H1 (cell line): Measurements from ENCODE around the gene ROR1. TPM values are rescaled to one million over a fixed set of nuclear protein-coding genes. Genes with fewer than 3 reads are reported as not detected.

ENCODE experiments used
- CTCF ChIA-PET: fragments of 300-600 bp; sonication (Branson Sonifier 250); formaldehyde crosslinking; loops from one replicate; lab custom pipeline; 2021; ENCODE audit not compliant: partially characterized antibody; lab: Charles Lee
- POLR2A ChIA-PET: fragments of 300-600 bp; sonication (Branson Sonifier 250); formaldehyde crosslinking; loops from one replicate; lab custom pipeline; 2021; ENCODE audit warnings: inconsistent platforms; ENCODE audit not compliant: partially characterized antibody; lab: Charles Lee
- DNase-seq, 2 experiments: peaks; one replicate each; pipeline versions ENCODE4 v3.0.0 to v3.0.0-alpha.2; 2010 to 2022; ENCODE audit warnings: low spot score in 2 of 2, low read depth in 1 of 2, mixed read lengths in 1 of 2
- FAIRE-seq: peaks from 2 replicates; lab custom pipeline; 2011; peaks lifted over from hg19 to GRCh38; lab: Jason Lieb, UNC
- H2AFZ ChIP-seq: 2 replicates; pipeline ENCODE4 v1.8.1; 2012; ENCODE audit warnings: low read length, inconsistent platforms
- H2AK5ac ChIP-seq: 2 replicates; pipeline ENCODE4 v1.6.1; 2013; ENCODE audit warnings: low read depth, low read length
- H2BK120ac ChIP-seq: replicated peaks from 2 replicates; pipeline ENCODE3; 2013; ENCODE audit warnings: low read depth, low read length, inconsistent platforms
- H2BK12ac ChIP-seq: 2 replicates; pipeline ENCODE4 v1.6.1; 2013; ENCODE audit warnings: low read depth, low read length
- H2BK15ac ChIP-seq: 2 replicates; pipeline ENCODE4 v1.6.1; 2013; ENCODE audit warnings: low read length
- H2BK20ac ChIP-seq: 2 replicates; pipeline ENCODE4 v1.6.1; 2013; ENCODE audit warnings: low read length
- H2BK5ac ChIP-seq: 2 replicates; pipeline ENCODE4 v1.6.1; 2013; ENCODE audit warnings: low read depth, low read length
- H3K14ac ChIP-seq: 2 replicates; pipeline ENCODE4 v1.6.1; 2013; ENCODE audit warnings: inconsistent platforms; ENCODE audit not compliant: insufficient read length
- H3K18ac ChIP-seq: 2 replicates; pipeline ENCODE4 v1.6.1; 2013; ENCODE audit warnings: low read length; ENCODE audit errors: extremely low read depth
- H3K23ac ChIP-seq: 2 replicates; pipeline ENCODE4 v1.6.1; 2013; ENCODE audit warnings: inconsistent platforms; ENCODE audit not compliant: insufficient read length
- H3K23me2 ChIP-seq: 2 replicates; pipeline ENCODE4 v1.6.1; 2013; ENCODE audit warnings: low read depth, low read length
- H3K27ac ChIP-seq: 2 replicates; pipeline ENCODE4 v1.6.1; 2011; ENCODE audit warnings: low read depth, low read length, inconsistent platforms
- H3K27me3 ChIP-seq, 4 experiments: replicated peaks in 1 of 4; 1 replicate in 1 of 4; 2 replicates in 3 of 4; pipeline versions ENCODE4 v1.6.1 to v1.8.1; 2011 to 2013; ENCODE audit warnings: low read length in 3 of 4, mild to moderate bottlenecking in 3 of 4, inconsistent platforms in 2 of 4, mixed read lengths in 2 of 4, moderate library complexity in 1 of 4; ENCODE audit not compliant: control insufficient read depth in 3 of 4, insufficient read depth in 3 of 4; ENCODE audit errors: extremely low read depth in 1 of 4
- H3K36me3 ChIP-seq, 4 experiments: 2 replicates each; pipeline versions ENCODE4 v1.6.1 to v1.8.1; 2011 to 2013; ENCODE audit warnings: mild to moderate bottlenecking in 4 of 4, low read length in 3 of 4, moderate library complexity in 2 of 4, control low read depth in 1 of 4, inconsistent platforms in 1 of 4; ENCODE audit not compliant: insufficient read depth in 4 of 4, control insufficient read depth in 2 of 4
- H3K4ac ChIP-seq: replicated peaks from 2 replicates; pipeline ENCODE3; 2013; ENCODE audit warnings: low read length, low read depth, mixed read lengths, inconsistent platforms; ENCODE audit not compliant: insufficient read length
- H3K4me1 ChIP-seq, 4 experiments: replicated peaks in 1 of 4; 1 replicate in 1 of 4; 2 replicates in 3 of 4; pipeline versions ENCODE4 v1.6.1 to v1.8.1; 2011 to 2013; ENCODE audit warnings: low read length in 3 of 4, inconsistent platforms in 2 of 4, mixed read lengths in 1 of 4; ENCODE audit not compliant: insufficient read depth in 4 of 4, control insufficient read depth in 3 of 4
- H3K4me2 ChIP-seq, 2 experiments: 2 replicates each; pipeline versions ENCODE4 v1.6.1 to v1.8.1; 2011 to 2013; ENCODE audit warnings: low read depth in 2 of 2, low read length in 2 of 2, control low read depth in 1 of 2, inconsistent platforms in 1 of 2, mild to moderate bottlenecking in 1 of 2; ENCODE audit not compliant: insufficient read depth in 1 of 2
- H3K4me3 ChIP-seq, 4 experiments: fragments of 200-600, 300-600 bp in 1 of 4; sonication (generic), shearing (Covaris generic), sonication (Bioruptor Twin) in 1 of 4; 2 replicates each; pipeline versions ENCODE4 v1.5.1 to v1.8.1; 2011 to 2016; ENCODE audit warnings: low read length in 4 of 4, low read depth in 3 of 4, control low read depth in 2 of 4, inconsistent platforms in 2 of 4, mild to moderate bottlenecking in 2 of 4, mixed read lengths in 1 of 4, moderate library complexity in 1 of 4; ENCODE audit not compliant: insufficient read depth in 2 of 4; ENCODE audit errors: extremely low read depth in 1 of 4
- H3K56ac ChIP-seq: replicated peaks from 2 replicates; pipeline ENCODE3; 2013; ENCODE audit warnings: low read depth, mild to moderate bottlenecking, mixed read lengths, low read length, inconsistent platforms; ENCODE audit not compliant: insufficient read length
- H3K79me1 ChIP-seq: 2 replicates; pipeline ENCODE4 v1.6.1; 2013; ENCODE audit warnings: low read depth, low read length, control low read depth
- H3K79me2 ChIP-seq, 2 experiments: 2 replicates each; pipeline versions ENCODE4 v1.6.1 to v1.8.1; 2012 to 2013; ENCODE audit warnings: low read length in 2 of 2, mild to moderate bottlenecking in 2 of 2, inconsistent platforms in 1 of 2; ENCODE audit not compliant: insufficient read depth in 2 of 2, control insufficient read depth in 1 of 2
- H3K9ac ChIP-seq, 4 experiments: replicated peaks in 1 of 4; 1 replicate in 1 of 4; 2 replicates in 3 of 4; pipeline versions ENCODE4 v1.6.1 to v1.8.1; 2011 to 2013; ENCODE audit warnings: low read depth in 3 of 4, low read length in 3 of 4, control low read depth in 2 of 4, mild to moderate bottlenecking in 2 of 4, moderate library complexity in 2 of 4, inconsistent platforms in 1 of 4; ENCODE audit errors: extremely low read depth in 1 of 4
- H3K9me3 ChIP-seq, 2 experiments: 2 replicates each; pipeline versions ENCODE4 v1.6.1 to v1.8.1; 2012 to 2013; ENCODE audit warnings: mild to moderate bottlenecking in 2 of 2, moderate library complexity in 2 of 2, control low read depth in 1 of 2, inconsistent platforms in 1 of 2, low read depth in 1 of 2, low read length in 1 of 2, mixed read lengths in 1 of 2; ENCODE audit not compliant: insufficient read depth in 2 of 2
- H4K20me1 ChIP-seq, 2 experiments: replicated peaks in 1 of 2; 2 replicates each; pipeline versions ENCODE3 to v1.8.1; 2011 to 2013; ENCODE audit warnings: inconsistent platforms in 2 of 2, low read length in 2 of 2, mild to moderate bottlenecking in 1 of 2; ENCODE audit not compliant: insufficient read depth in 2 of 2, control insufficient read depth in 1 of 2
- H4K5ac ChIP-seq: 2 replicates; pipeline ENCODE4 v1.6.1; 2013; ENCODE audit warnings: low read length, low read depth, mixed read lengths, inconsistent platforms; ENCODE audit not compliant: insufficient read length
- H4K8ac ChIP-seq: 2 replicates; pipeline ENCODE4 v1.8.0; 2013; ENCODE audit warnings: mild to moderate bottlenecking, moderate library complexity, low read length, inconsistent platforms; ENCODE audit not compliant: insufficient read depth; ENCODE audit errors: extremely low read depth
- H4K91ac ChIP-seq: replicated peaks from 2 replicates; pipeline ENCODE3; 2013; ENCODE audit warnings: low read length, mixed read lengths, inconsistent platforms; ENCODE audit not compliant: insufficient read length
- BCL11A ChIP-seq, 2 experiments: IDR thresholded peaks; one replicate each; pipeline ENCODE4 v1.6.1; 2011; ENCODE audit warnings: low read depth in 2 of 2, low read length in 2 of 2, mild to moderate bottlenecking in 2 of 2
- BRCA1 ChIP-seq: IDR thresholded peaks from 2 replicates; pipeline ENCODE4 v1.6.1; 2012; ENCODE audit warnings: low read depth, low read length, improper control_type of control experiment
- E2F6 ChIP-seq: IDR thresholded peaks from 2 replicates; pipeline ENCODE4 v1.6.1; 2012; ENCODE audit warnings: inconsistent platforms
- JUN ChIP-seq: IDR thresholded peaks from 2 replicates; pipeline ENCODE4 v1.6.1; 2011; ENCODE audit warnings: low read depth, mild to moderate bottlenecking, improper control_type of control experiment, low read length
- JUND ChIP-seq: IDR thresholded peaks from 2 replicates; pipeline ENCODE4 v1.6.1; 2011; ENCODE audit warnings: mild to moderate bottlenecking, improper control_type of control experiment, low read length
- KDM5A ChIP-seq: fragments of 200-600 bp; IDR thresholded peaks from 2 replicates; pipeline ENCODE4 v1.7.1; 2012; ENCODE audit warnings: mild to moderate bottlenecking, low read length, inconsistent platforms, mixed read lengths
- MAFK ChIP-seq: IDR thresholded peaks from 2 replicates; pipeline ENCODE4 v1.6.1; 2012; ENCODE audit warnings: low read depth, mild to moderate bottlenecking, improper control_type of control experiment, low read length
- POLR2A ChIP-seq, 2 experiments: IDR thresholded peaks; 1 replicate in 1 of 2; 2 replicates in 1 of 2; pipeline ENCODE4 v1.6.1; 2011; ENCODE audit warnings: low read depth in 2 of 2, low read length in 2 of 2, mild to moderate bottlenecking in 2 of 2; ENCODE audit errors: control extremely low read depth in 1 of 2
- RFX5 ChIP-seq: IDR thresholded peaks from 2 replicates; pipeline ENCODE4 v1.6.1; 2011; ENCODE audit warnings: low read depth, low read length, improper control_type of control experiment, borderline replicate concordance
- SIRT6 ChIP-seq: IDR thresholded peaks from one replicate; pipeline ENCODE4 v1.7.1; 2012; ENCODE audit warnings: low read length, inconsistent platforms
- SP1 ChIP-seq: IDR thresholded peaks from 2 replicates; pipeline ENCODE4 v1.6.1; 2011; ENCODE audit warnings: low read depth, low read length
- SUZ12 ChIP-seq: fragments of 200-600 bp; sonication (generic); IDR thresholded peaks from 2 replicates; pipeline ENCODE4 v1.6.1; 2012; ENCODE audit warnings: mild to moderate bottlenecking, inconsistent platforms, low read length, moderate library complexity, mixed read lengths
- TAF7 ChIP-seq: optimal IDR thresholded peaks from 2 replicates; pipeline ENCODE3; 2011; ENCODE audit warnings: low read depth, mild to moderate bottlenecking, inconsistent platforms, low read length, moderate library complexity, borderline replicate concordance
- WGBS, 2 experiments: shearing (Covaris generic) in 1 of 2; methylation state at CpG; one replicate each; pipeline versions ENCODE4 v1.1.6 to v1.1.7; 2013 to 2015; ENCODE audit warnings: low lambda C conversion rate in 2 of 2, mixed read lengths in 2 of 2, inconsistent platforms in 1 of 2, low coverage in 1 of 2, missing lambda C conversion rate in 1 of 2; ENCODE audit not compliant: insufficient replicate concordance in 2 of 2, insufficient coverage in 1 of 2, insufficient read length in 1 of 2; ENCODE audit errors: extremely low coverage in 1 of 2, missing lambda C conversion rate in 1 of 2; 5-methylcytosine and 5-hydroxymethylcytosine counted together
- polyA plus RNA-seq, 7 experiments: library from polyadenylated mRNA; depleted of rRNA in 3 of 7; stranded (reverse) in 5 of 7; unstranded in 2 of 7; fragments of >200 nt in 5 of 7; fragments of 200-250 nt in 2 of 7; gene quantifications; 1 replicate in 5 of 7; 2 replicates in 1 of 7; 4 replicates in 1 of 7; pipeline versions ENCODE4 v1.2.1 to v1.2.3, GENCODE V29; 2011 to 2013; ENCODE audit warnings: missing spikeins in 2 of 7, mixed read lengths in 2 of 7
- total RNA-seq: library from RNA; stranded (reverse); fragmentation: NEBNext Ultra II Directional; extraction: Animal tissue kit (Norgen Biotek cat#: 25700); gene quantifications from 2 replicates; pipeline ENCODE4 v1.2.1, GENCODE V29; 2021
- TF ChIP-seq, protein P1 (sequence below): IDR thresholded peaks from 2 replicates; pipeline ENCODE4 v1.6.1; 2011; ENCODE audit warnings: low read length, improper control_type of control experiment

Gene ROR1
- total and polyA plus RNA-seq, 2 of the 8 experiments (the other 6 are each of a cell fraction or from before 2014, with no cell fraction given): 33.6 to 73.6 TPM

- WGBS, 2 experiments: 94% methylated on average over 1 of the region's 1 CpG; no CpG with 5 or more reads in 1 of the 2 experiments
- Histone ChIP-seq H2AK5ac (no peak overlapping the region), H4K5ac (no peak overlapping the region), H2BK15ac (no peak overlapping the region), H4K8ac (no peak overlapping the region), H3K18ac (no peak overlapping the region), H3K36me3 (no peaks in the 10 kb centered on the region), H2BK12ac (no peak overlapping the region), H3K4me2 (no peak overlapping the region), H4K91ac (no peak overlapping the region), H3K4me3 (no peak overlapping the region), H2AFZ (no peak overlapping the region), H3K27ac (no peak overlapping the region), H2BK120ac (no peak overlapping the region), H3K27me3 (no peaks in the 10 kb centered on the region), H3K79me1 (peaks cover 11% of the 10 kb centered on the region), H4K20me1 (peaks cover 13 to 16% of the 10 kb centered on the region in 2 experiments), H2BK5ac (no peak overlapping the region), H2BK20ac (no peak overlapping the region), H3K4me1 (peaks cover 0 to 11% (median 4%) of the 10 kb centered on the region in 4 experiments; a peak in 3 of 7 replicates), H3K23me2 (no peaks in the 10 kb centered on the region), H3K23ac (no peak overlapping the region), H3K56ac (no peak overlapping the region), H3K9ac (no peak overlapping the region), H3K4ac (no peak overlapping the region), H3K79me2 (peaks cover 11 to 100% of the 10 kb centered on the region in 2 experiments; a peak in 3 of 4 replicates), H3K9me3 (no peaks in the 10 kb centered on the region), H3K14ac (no peak overlapping the region)
- ChIA-PET POLR2A (interaction anchor here (1.4 kb wide), 2 partner anchors 9 to 12 kb away, joined by 3 to 4 read pairs; no protein-coding TSS in a partner anchor), CTCF (interaction anchor here (0.5 to 7.8 kb wide), 11 partner anchors 11 to 468 kb away, joined by 3 to 69 read pairs (median 4); no protein-coding TSS in a partner anchor)
- FAIRE-seq (no peak), DNase-seq (no peak)
- TF ChIP-seq, protein P1, sequence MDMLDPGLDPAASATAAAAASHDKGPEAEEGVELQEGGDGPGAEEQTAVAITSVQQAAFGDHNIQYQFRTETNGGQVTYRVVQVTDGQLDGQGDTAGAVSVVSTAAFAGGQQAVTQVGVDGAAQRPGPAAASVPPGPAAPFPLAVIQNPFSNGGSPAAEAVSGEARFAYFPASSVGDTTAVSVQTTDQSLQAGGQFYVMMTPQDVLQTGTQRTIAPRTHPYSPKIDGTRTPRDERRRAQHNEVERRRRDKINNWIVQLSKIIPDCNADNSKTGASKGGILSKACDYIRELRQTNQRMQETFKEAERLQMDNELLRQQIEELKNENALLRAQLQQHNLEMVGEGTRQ: no peak
- TF ChIP-seq RFX5 (no peak), E2F6 (no peak), SIRT6 (no peak), JUND (no peak), TAF7 (no peak), JUN (no peak), KDM5A (no peak), MAFK (no peak), BCL11A (IDR thresholded peaks at IDR 0.05; ENCODE audit: low read depth in 2 of 2, low read length in 2 of 2) (no peak), SP1 (no peak), BRCA1 (no peak), POLR2A (IDR thresholded peaks at IDR 0.05; ENCODE audit: control extremely low read depth in 1 of 2, low read depth in 2 of 2, low read length in 2 of 2) (no peak), SUZ12 (no peak)
Observed at GRCh38 chr1:63871463-63871862, 97.6 kb downstream of the ROR1 start.
